Transverse colon (tissue), 4 donors: Measurements from ENCODE around the gene INPP4B. TPM values are rescaled to one million over a fixed set of nuclear protein-coding genes. Genes with fewer than 3 reads are reported as not detected.

Experiments
- DNase-seq: peaks from one replicate; pipeline ENCODE4 v3.0.0-alpha.2; 2019
- H3K27ac ChIP-seq, 4 donors: fragments of 200-600 bp; sonication (generic); 2 replicates each; pipeline ENCODE4 v1.5.1; 2016 to 2018; ENCODE audit warnings: inconsistent platforms in 4 of 4
- H3K27me3 ChIP-seq: fragments of 200-600 bp; sonication (generic); 2 replicates; pipeline ENCODE4 v1.5.1; 2017; ENCODE audit warnings: inconsistent platforms
- H3K36me3 ChIP-seq, 4 donors: fragments of 200-600 bp; sonication (generic); 2 replicates each; pipeline ENCODE4 v1.5.1; 2017 to 2019; ENCODE audit warnings: inconsistent platforms in 4 of 4
- H3K4me1 ChIP-seq, 4 donors: fragments of 200-600 bp; sonication (generic); 2 replicates each; pipeline ENCODE4 v1.5.1; 2017 to 2020; ENCODE audit warnings: inconsistent platforms in 4 of 4
- H3K4me3 ChIP-seq, 4 donors: fragments of 200-600 bp; sonication (generic); 1 replicate in 1 of 4; 2 replicates in 3 of 4; pipeline versions ENCODE4 v1.5.1 to v1.6.1; 2017 to 2019; ENCODE audit warnings: inconsistent platforms in 4 of 4
- H3K9me3 ChIP-seq, 2 donors: fragments of 200-600 bp; sonication (generic); 2 replicates each; pipeline ENCODE4 v1.5.1; 2017 to 2019; ENCODE audit warnings: inconsistent platforms in 2 of 2
- CTCF ChIP-seq, 5 experiments: fragments of 200-600 bp in 3 of 5; fragments of 450-650 bp in 2 of 5; sonication (generic) in 3 of 5; IDR thresholded peaks; 1 replicate in 2 of 5; 2 replicates in 3 of 5; pipeline ENCODE4 v1.5.1; 2016 to 2017; ENCODE audit warnings: antibody characterized with exemption in 5 of 5, inconsistent platforms in 3 of 5, mild to moderate bottlenecking in 2 of 5, moderate library complexity in 1 of 5
- EP300 ChIP-seq: sonication (generic); formaldehyde crosslinking; IDR thresholded peaks from one replicate; pipeline ENCODE4 v1.6.1; 2017; ENCODE audit warnings: antibody characterized with exemption, low read depth
- POLR2A ChIP-seq: fragments of 450-650 bp; IDR thresholded peaks from one replicate; pipeline ENCODE4 v1.6.1; 2016; ENCODE audit warnings: antibody characterized with exemption, mild to moderate bottlenecking, moderate library complexity
- POLR2AphosphoS5 ChIP-seq, 3 donors: sonication (generic); formaldehyde crosslinking; IDR thresholded peaks; one replicate each; pipeline ENCODE4 v1.6.1; 2016; ENCODE audit warnings: antibody characterized with exemption in 3 of 3
- WGBS, 2 donors: methylation state at CpG; one replicate each; pipeline ENCODE4 v1.1.5; 2018; ENCODE audit warnings: low coverage in 1 of 2; 5-methylcytosine and 5-hydroxymethylcytosine counted together
- in situ Hi-C, 4 donors: fragments of 200-750 bp; cut with MboI; loops; one replicate each; pipeline versions ENCODE4 v1.15.0 to v1.15.1; 2017; ENCODE audit warnings: low sequenced_read_pairs in 3 of 4, low pct_ligation_motif_present in 1 of 4, low pct_unique_long_range_greater_than_20kb in 1 of 4
- intact Hi-C: fragments of 100-400 bp; cut with DNase I; formaldehyde crosslinking; loops from one replicate; pipeline ENCODE4 v1.15.1; 2023; ENCODE audit warnings: low total_unique reads
- total RNA-seq, 4 donors: library from RNA; depleted of rRNA; stranded (reverse); fragments of >200 nt; gene quantifications; one replicate each; pipeline ENCODE4 v1.1.0, GENCODE V29; 2016

The INPP4B gene
- total RNA-seq, 4 donors from 2014 or later = 18.3 to 33.8 (median 31.4) TPM

- Histone ChIP-seq H3K27ac (no peak overlapping the region), H3K27me3 (no peaks in the 10 kb centered on the region), H3K9me3 (no peaks in the 10 kb centered on the region), H3K4me1 (peaks cover 0 to 2% (median 0%) of the 10 kb centered on the region in 4 donors), H3K4me3 (no peak overlapping the region), H3K36me3 (no peaks in the 10 kb centered on the region)
- intact Hi-C loops = no loop called here
- TF ChIP-seq CTCF (IDR thresholded peaks at IDR 0.05) (no peak), POLR2AphosphoS5 (IDR thresholded peaks at IDR 0.05) (no peak), POLR2A (no peak)
- in situ Hi-C loops = no loop called here
- WGBS, 2 donors = 86 to 92% methylated on average over 9 of the region's 9 CpGs
- DNase-seq = no peak
These were observed 561.5 kb downstream of the INPP4B start for GRCh38 chr4:142284402-142285221.

- TF ChIP-seq POLR2A = no peak
- TF ChIP-seq CTCF (IDR thresholded peaks at IDR 0.05) = peak; percentile 46 to 67 (median 60)
- no peak for TF ChIP-seq POLR2AphosphoS5 (IDR thresholded peaks at IDR 0.05)
- TF ChIP-seq EP300 = no peak
- in situ Hi-C loops = no loop called here
- intact Hi-C loops = no loop called here
- Histone ChIP-seq H3K4me1 (peaks cover 0 to 2% (median 0%) of the 10 kb centered on the region in 4 donors), H3K27ac (no peak overlapping the region), H3K27me3 (no peaks in the 10 kb centered on the region), H3K9me3 (no peaks in the 10 kb centered on the region), H3K4me3 (no peak overlapping the region), H3K36me3 (no peaks in the 10 kb centered on the region)
- WGBS, 2 donors = 21 to 43% methylated on average over 2 of the region's 2 CpGs
- no peak for DNase-seq
These were observed 563.1 kb downstream of the INPP4B start for GRCh38 chr4:142282870-142283431.

GRCh38 chr4:142281999-142282398 is 564.1 kb downstream of the INPP4B start:
- WGBS, 2 donors = 83 to 100% methylated on average over 1 of the region's 1 CpG
- intact Hi-C loops (no loop called here), in situ Hi-C loops (no loop called here)
- Histone ChIP-seq H3K9me3 (no peaks in the 10 kb centered on the region), H3K27me3 (no peaks in the 10 kb centered on the region), H3K36me3 (no peaks in the 10 kb centered on the region), H3K27ac (no peak overlapping the region), H3K4me1 (peaks cover 0 to 2% (median 0%) of the 10 kb centered on the region in 4 donors), H3K4me3 (no peak overlapping the region)
- TF ChIP-seq POLR2A = no peak
- TF ChIP-seq CTCF (IDR thresholded peaks at IDR 0.05) = no peak
- TF ChIP-seq EP300 = no peak
- TF ChIP-seq POLR2AphosphoS5 (IDR thresholded peaks at IDR 0.05) = no peak
- no peak for DNase-seq

- no peak for TF ChIP-seq POLR2AphosphoS5 (IDR thresholded peaks at IDR 0.05)
- TF ChIP-seq EP300 = no peak
- TF ChIP-seq CTCF (IDR thresholded peaks at IDR 0.05) = no peak
- no peak for TF ChIP-seq POLR2A
- H3K9me3 ChIP-seq = no peaks in the 10 kb centered on the region
- no peak for DNase-seq
- H3K27me3 ChIP-seq = no peaks in the 10 kb centered on the region
- in situ Hi-C loops = no loop called here
- H3K36me3 ChIP-seq = no peaks in the 10 kb centered on the region
- H3K4me3 ChIP-seq = no peak overlapping the region
- H3K4me1 ChIP-seq = peaks cover 0 to 2% (median 0%) of the 10 kb centered on the region in 4 donors
- intact Hi-C loops = no loop called here
- H3K27ac ChIP-seq = no peak overlapping the region
These were observed 567.4 kb downstream of the INPP4B start for GRCh38 chr4:142278663-142279062.
